NCI-H82 (cell line): ENCODE measurements around the gene MOCS3.

Experiments used
- DNase-seq: peaks from one replicate; lab custom pipeline; 2025; lab: John Stamatoyannopoulos, UW

The MOCS3 gene

GRCh38 chr20:50958615-50959542 is at the start of gene MOCS3:
MOCS3 (plus strand) TSS chr20:50958818; CDS start chr20:50958843, 25 bp downstream.
- DNase-seq: peak; percentile 96

- no peak for DNase-seq
Measured at GRCh38 chr20:50909413-50909812, 49.2 kb upstream of the MOCS3 start.

GRCh38 chr20:50911030-50911429 is 47.6 kb upstream of the MOCS3 start:
- no peak for DNase-seq

GRCh38 chr20:50911716-50912115 is 46.9 kb upstream of the MOCS3 start:
- no peak for DNase-seq

DNA sequence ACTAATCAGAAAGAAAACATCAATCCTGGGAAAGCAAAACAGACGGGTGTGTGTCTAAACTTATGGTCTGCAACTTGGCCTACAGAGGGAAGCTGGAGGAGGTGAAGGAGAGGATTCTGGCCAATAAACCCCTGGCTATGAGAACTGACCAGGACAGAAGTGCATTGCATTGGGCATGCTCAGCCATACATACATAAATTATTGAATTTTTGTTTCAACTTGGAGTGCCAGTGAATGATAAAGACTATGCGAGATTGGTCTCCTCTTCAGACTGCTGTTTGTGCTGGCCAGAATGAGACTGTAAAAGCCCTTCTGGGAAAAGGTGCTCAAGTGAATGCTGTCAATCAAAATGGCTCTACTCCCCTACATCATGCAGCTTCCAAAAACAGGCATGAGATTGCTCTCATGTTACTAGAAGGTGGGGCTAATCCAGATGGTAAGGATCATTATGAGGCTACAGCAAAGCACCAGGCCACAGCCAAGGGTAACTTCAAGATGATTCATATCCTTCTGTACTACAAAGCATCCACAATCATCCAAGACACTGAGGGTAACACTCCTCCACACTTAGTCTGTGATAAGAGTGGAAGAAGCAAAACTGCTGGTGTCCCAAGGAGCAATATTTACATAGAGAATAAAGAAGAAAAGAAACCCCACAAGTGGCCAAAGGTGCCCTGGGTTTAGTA is 44.8 kb upstream of the MOCS3 start:
- peak; percentile 32 for DNase-seq

DNA sequence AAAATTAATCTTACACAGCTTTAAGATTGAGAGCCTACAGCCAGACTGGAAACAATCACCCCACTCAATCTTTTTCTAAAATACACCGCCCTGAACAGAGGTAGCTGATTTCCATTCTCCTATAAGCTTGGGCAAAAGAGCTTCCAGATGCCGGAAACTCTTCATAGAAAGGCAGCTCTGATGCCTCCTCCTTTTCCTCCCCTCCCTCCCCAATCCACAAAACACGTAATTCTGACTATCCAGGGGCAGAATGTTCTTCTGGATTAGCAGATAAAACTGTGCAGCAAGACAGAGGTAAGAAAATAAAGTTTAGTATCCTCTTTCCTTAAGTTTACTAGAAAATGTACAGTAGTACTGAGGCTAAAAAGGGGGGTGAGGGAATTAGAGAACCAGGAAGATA is 43.2 kb upstream of the MOCS3 start:
- DNase-seq: no peak

GRCh38 chr20:50916257-50916656 is 42.4 kb upstream of the MOCS3 start:
- DNase-seq: peak; percentile 59

- DNase-seq: no peak
Measured at GRCh38 chr20:50916934-50917333, 41.7 kb upstream of the MOCS3 start.

- DNase-seq: no peak
Measured at GRCh38 chr20:50918403-50918802, 40.2 kb upstream of the MOCS3 start.

GRCh38 chr20:50919567-50919966 is 39.1 kb upstream of the MOCS3 start:
- peak; percentile 39 for DNase-seq

- DNase-seq: peak; percentile 68
Measured at GRCh38 chr20:50920997-50921396, 37.6 kb upstream of the MOCS3 start.

DNA sequence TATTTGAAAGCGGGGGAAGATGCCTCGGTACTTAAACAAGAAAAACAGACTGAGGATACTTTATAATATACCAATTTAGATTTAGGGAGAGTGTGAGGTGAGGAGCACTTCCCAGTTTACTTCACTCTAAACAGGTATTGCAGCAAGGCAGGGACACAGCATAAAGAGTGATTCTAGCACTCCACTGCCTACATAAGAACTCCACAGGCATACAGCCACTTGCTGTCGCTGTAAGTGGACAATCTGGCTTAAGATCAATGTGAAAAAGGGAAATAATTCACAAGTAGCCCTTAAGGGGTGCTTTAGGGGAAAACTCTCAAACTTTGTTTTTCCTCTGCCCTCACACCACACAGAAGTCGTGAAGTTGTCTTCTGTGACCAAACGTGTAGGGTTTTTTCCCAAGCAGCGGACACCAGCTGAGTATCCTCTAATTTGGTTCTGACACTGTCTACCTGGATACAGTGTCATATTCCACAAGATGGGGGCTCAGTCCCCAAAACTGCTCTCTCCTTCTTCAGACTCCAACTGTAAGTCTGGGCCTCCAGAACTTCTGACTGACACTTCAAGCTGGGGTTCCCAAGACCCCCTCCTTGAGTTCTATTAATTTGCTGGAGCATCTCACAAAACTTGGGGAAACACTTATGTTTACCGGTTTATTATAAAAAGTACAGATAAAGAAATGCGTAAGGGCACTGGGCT is 36.7 kb upstream of the MOCS3 start:
- DNase-seq: peak; percentile 34

- DNase-seq: no peak
Measured at GRCh38 chr20:50924261-50924920, 34.2 kb upstream of the MOCS3 start.

- no peak for DNase-seq
Measured at GRCh38 chr20:50926530-50926929, 32.1 kb upstream of the MOCS3 start.

DNA sequence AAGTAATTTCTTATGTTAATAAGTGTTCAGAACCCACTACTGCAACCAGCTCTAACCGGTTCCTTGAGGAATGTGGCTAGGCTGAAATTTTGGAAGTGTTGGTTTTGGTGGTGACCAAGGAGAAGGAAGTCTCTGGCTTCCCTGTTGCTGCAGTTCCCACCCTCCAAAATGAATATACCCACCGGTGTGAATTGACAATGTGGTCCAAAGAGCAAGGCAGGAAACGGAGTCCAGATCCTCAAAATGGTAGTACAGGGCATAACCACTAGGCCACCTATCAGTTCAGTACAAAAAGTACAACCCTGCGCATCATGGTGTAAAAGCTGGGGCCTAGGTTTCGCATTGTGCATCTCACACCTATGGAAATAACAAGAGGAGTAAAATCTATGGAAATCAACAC is 30.1 kb upstream of the MOCS3 start:
- DNase-seq: no peak

DNA sequence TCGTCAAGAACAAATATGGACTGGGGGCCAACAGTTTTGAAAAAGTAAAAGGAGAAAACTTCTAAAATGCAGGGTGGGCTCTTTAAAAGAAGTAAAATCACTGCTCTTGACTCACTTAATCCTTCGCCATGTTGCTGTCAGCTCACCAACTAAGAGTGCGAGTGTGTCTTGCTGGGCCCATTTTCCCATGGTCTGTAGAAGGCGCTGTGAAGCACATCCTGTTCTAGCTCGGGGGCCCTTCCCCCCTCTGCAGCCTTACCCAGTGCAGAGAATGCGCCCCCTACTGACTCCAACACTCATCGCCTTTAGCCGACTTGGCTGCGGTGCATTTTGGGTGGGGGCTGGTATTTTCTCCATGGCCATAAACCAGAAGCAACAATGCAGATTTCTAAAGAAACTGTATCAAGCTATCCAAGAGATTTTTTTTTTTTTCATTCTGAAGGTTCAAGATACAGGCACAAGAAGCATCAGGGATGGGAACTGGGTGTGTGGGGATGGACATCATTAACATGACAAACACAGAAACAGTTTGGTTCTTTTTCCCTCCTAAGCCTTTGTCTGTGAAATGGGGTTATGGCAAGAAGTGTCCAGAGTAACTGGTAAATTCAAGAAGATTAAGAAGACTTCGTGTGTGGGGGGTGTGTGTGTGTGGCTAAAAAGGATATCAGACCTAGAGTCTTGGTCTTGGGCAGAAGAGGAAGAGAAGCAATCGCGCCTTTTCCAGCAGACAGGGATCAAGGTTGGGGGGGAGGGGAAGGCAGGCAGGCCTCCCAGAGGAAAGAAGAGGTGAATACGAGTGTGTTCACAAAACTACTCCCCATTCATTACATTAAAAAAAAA is 29.1 kb upstream of the MOCS3 start:
- DNase-seq: peak; percentile 98

DNA sequence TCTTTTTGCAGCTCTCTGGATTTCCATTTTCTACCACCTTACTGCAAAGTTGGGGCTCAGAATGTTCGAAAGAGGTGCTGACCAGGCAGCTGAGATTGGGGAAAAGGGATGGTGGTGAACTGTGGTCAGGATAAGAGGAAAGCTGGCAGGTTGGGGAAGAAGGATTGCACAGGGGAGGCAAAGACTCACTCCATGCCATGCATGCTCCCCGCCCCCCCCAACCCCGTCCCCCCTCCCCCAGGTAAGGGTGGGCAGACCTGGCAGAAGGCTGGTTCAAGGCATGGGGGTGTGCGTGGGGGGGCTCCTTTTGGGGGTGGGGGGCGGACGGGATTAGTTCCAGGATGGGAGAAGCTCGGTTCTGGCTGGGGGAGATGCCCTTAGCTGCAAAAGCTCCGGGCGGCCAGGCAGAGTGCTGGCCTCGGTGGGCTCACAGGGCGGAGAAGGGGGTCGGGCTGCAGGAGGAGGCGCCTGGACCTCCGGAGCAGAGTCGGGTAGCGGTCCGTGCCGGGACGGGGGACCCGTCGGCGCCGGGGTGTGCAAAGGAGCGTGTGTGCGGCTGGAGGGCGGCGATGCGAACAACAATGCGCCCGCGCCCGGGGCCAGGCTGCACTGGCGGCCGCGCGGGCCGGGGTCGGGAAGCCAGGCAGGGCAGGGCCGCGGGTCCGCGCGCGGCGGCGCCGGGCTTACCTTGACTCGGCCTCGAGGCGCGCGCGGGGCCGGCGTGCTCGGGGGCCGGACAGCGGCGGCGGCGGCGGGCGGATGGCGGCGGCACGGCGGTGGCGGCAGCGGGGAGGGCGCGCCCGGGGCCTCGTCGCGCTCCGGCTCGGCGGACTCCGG is 28.3 kb upstream of the MOCS3 start:
- peak; percentile 71 for DNase-seq

- DNase-seq: no peak
Measured at GRCh38 chr20:50930976-50931305, 27.7 kb upstream of the MOCS3 start.

GRCh38 chr20:50931306-50932015 is 27.2 kb upstream of the MOCS3 start, which contains the start of gene ADNP:
ADNP (minus strand) TSS chr20:50931437; CDS start chr20:50903996, 27,441 bp downstream.
- DNase-seq: peak; percentile 98
